ENCODE results near the gene MACF1.
A peak's percentile ranks its signal among the peaks of the same experiment; 100 is the strongest.

Gene MACF1

DNA sequence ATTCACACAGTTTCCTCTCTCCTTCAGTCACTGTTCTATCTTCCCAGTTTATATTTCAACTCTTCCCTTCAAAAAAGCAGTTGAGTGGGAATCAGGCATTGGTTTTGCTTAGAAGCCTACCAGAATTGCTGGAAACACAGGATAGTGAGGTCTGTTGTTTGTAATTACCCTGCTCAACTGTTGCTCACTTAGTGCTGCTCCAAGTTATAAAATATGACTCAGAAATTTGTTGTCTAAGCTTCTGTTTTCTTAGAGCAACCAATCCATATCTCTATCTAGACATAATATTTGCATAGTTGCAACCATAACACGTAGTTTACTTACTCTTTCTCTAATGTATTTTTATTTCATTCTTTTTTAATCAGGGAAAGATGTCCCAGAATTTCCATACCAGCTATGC is 87.9 kb downstream of the MACF1 start:
- no peak for DNase-seq (ENCODE audit: low read depth, low spot score)
- H3K27ac ChIP-seq, result peak overlapping the region; percentile 23

DNA sequence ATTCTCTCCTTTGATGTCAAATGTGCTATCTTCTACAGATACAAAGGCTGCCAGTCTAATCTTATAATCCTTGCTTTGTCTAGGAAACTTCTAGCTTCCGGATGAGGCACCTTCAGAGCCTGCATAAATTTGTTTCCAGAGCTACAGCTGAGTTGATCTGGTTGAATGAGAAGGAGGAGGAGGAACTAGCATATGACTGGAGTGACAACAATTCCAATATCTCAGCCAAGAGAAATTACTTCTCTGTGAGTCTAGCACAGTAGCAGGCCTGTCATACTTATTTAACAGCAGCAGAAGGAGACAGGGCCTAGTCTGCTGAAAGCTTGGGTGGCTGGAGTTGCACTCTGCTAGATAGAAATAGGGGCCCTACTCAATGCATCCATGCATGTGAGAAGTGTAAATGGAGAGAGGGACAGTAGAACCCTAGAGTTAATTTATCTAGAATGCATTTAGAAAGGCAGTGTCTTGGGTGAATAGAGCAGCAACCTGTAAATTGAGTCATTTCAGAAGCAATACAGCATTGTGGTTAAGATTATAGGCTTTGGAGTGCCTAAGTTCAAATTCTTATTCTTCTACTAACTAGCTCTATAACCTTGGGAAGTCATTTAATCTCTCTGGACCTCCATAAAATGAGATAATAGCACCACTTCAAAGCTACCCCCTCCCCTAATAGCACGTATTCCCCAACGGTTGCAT is 89.0 kb downstream of the MACF1 start:
- H3K27ac ChIP-seq, result peak overlapping the region; percentile 23
- no peak for DNase-seq (ENCODE audit: low read depth, low spot score)

DNA sequence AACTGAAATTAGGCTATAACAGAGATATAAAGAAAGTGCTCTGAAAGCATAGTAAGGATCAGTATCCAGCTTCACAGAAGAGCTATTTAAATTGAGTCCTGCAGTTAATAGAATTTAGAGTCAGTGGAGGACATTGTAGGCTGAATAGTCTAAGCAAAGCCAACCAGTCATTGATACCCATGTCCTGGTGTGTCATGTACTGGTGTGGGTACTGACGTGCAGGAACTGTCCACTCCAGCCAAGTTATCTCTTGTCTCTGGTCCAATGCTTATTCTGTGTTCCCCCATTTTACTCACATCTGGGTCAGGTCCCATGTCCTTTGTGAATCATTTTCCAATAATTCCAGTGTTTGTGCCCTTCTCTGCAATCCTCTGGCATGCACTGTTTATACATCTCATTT is 90.0 kb downstream of the MACF1 start:
- H3K27ac ChIP-seq, result peak overlapping the region; percentile 16
- no peak for DNase-seq (ENCODE audit: low read depth, low spot score)

DNA sequence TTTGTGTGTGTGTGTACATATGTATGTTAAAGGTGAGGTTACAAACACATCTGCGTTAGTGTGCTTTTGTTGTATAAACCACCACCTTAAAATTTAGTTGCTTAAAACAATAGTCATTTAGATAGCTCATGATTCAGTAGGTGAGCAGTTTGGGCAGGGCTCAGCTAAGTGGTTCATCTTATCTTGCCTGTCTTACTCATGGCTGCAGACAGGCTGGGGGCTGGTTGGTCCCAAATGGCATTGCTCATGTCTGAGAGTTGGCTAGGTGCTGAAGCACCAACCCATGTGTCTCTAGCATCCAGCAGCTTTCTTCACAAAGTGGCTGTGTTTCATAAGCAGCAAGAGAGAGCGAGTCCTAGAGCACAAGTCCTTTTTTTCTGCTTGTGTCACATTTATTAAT is 91.4 kb downstream of the MACF1 start:
- H3K27ac ChIP-seq, result peak overlapping the region; percentile 16
- DNase-seq (ENCODE audit: low read depth, low spot score), result peak; percentile 36

DNA sequence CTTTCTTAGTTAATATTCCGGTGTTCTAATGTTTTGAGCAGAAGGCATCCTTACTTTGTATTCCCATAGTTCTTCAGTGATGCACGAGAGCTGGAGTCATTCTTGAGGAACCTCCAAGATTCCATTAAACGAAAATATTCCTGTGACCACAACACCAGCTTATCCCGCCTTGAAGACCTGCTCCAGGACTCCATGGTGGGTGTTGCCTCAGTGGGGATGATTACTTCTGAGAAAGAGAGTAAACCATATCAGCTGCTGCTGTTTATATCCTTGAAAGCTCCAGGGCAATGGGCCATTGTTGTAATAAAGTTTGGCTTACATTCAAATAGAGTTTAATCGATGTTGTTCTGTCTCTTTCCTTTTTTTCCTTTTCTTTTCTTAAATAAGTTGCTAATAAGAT is 93.1 kb downstream of the MACF1 start:
- no peak for DNase-seq (ENCODE audit: low read depth, low spot score)
- no peak overlapping the region for H3K27ac ChIP-seq

DNA sequence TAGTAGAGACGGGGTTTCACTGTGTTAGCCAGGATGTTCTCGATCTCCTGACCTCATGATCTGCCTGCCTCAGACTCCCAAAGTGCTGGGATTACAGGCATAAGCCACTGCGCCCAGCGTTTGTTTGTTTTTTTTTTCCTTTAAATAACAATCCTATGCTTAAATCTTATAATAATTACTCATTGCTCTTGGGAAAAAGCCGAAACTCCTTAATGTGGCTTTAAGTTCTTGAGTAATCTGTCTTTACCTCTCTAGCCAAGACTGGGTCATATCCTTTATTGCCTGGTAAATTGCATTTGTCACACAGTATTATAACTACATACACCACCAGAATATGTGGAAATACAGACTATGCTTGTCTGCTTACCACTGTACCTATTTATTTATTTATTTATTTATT is 97.1 kb downstream of the MACF1 start:
- DNase-seq (ENCODE audit: low read depth, low spot score), result no peak

DNA sequence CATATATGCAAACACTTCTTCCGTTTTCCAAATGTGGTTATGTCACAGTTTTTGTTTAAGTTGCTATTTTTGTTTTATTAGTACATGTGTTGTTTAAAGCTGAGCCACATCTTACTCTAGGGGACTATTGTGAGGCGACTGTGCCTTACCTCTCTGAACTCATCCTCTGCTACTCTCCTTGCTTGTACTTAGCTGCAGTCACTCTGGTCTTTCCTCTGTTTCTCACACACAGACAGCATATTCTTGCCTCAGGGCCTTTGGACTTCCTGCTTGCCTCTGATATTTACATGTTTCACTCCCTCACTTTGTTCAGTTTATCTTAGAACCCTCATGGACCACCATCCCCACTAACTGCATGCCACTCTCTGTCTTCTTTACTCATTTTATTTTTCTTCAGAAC is 101.1 kb downstream of the MACF1 start:
- no peak for DNase-seq (ENCODE audit: low read depth, low spot score)
- H3K27ac ChIP-seq, result no peak overlapping the region

More for the DNA sequence above, 97.1 kb downstream of the MACF1 start:
- H3K27ac ChIP-seq, result no peak overlapping the region

DNA sequence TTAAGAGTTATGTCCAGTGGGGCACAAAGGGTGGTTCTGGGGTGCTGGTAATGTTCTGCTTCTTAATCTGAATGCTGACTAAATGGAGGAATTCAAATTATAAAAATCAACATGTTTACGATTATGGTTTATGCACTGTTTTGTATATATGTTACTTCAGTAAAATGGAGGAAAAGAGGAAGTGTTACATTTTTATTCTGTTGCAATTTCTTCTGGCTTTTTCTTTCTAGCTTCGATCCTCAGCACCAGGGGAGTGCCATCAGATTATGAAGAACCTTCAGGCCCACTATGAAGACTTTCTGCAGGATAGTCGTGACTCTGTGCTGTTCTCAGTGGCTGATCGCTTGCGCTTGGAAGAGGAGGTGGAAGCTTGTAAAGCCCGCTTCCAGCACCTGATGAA is 105.5 kb downstream of the MACF1 start:
- no peak for DNase-seq (ENCODE audit: low read depth, low spot score)
- H3K27ac ChIP-seq, result no peak overlapping the region

DNA sequence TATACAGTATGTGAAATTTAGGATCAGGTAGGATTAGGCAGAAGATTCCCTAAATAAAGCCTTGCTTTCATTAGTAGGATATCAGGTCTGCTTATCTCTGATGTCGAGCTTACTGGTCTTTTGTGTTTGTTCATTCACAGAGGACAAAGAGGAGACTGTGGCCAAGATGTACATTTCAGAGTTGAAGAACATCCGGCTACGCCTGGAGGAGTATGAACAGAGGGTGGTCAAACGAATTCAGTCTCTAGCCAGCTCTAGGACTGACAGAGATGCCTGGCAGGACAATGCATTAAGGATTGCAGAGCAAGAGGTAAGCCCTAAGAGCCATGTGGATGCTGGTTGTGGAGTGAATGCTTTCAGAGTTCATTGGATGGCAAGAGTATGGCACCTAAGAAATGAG is 106.2 kb downstream of the MACF1 start:
- DNase-seq (ENCODE audit: low read depth, low spot score), result no peak
- no peak overlapping the region for H3K27ac ChIP-seq

DNA sequence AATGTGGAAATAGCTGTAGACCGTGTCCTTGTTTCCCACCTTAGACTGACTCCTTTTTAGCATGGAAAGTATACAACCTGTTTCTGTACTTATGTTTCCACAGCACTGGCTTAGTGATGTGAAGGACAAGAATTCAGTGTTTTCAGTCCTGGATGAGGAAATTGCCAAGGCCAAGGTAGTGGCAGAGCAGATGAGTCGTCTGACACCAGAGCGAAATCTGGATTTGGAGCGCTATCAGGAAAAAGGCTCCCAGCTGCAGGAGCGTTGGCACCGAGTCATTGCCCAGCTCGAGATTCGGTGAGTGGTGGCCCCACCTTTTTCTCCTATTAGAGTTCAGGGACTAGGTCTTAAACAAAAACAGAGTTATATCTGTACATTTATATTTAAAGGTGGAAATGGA is 112.6 kb downstream of the MACF1 start:
- no peak for DNase-seq (ENCODE audit: low read depth, low spot score)
- no peak overlapping the region for H3K27ac ChIP-seq

DNA sequence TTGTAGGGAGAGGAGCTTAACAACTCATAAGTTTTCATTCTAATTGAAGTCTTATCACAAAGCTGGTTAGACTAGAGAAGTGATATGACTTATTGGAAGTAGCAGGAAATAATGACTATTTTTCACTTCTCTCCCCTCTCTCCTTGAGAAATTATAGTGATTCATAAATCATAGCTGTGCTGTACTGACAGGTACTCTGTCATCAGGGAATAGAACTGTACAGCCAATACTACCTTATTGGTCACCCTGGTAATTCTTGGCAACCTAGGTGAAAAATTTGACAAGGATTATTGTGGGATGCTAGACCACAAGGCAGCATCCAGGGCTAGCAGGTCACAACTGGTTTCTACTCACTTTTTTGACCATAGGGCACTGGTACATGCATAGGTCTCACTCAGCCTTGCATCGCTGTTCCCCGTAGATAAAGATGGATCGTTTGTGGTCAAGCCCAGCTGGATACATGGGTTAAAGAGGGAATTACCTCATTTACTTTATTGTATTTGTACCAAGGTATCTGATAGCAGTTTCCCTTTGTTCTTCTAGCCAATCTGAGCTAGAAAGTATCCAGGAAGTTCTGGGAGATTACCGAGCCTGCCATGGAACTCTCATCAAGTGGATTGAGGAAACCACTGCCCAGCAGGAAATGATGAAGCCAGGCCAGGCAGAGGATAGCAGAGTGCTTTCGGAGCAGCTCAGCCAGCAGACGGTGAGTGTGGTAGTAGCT is 113.6 kb downstream of the MACF1 start:
- no peak for DNase-seq (ENCODE audit: low read depth, low spot score)
- H3K27ac ChIP-seq, result no peak overlapping the region

DNA sequence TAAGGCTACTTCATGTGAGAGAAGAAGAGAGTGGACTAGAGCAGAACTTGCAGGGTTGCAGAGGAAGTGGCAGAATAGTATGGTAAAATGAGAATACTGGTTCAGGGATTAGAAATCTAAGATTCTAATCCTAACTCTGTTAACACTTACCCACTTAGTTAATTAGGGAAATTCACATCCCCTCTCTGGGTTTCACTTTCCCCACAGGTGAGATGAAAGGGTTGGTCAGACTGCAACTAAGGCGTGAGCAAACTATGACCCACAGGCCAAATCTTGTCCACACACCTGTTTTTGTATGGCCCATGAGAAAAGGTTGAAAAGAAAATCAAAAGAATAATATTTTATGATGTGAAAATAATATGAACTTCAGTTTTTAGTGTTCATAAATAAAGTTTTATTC is 117.5 kb downstream of the MACF1 start:
- DNase-seq (ENCODE audit: low read depth, low spot score), result no peak
- no peak overlapping the region for H3K27ac ChIP-seq

DNA sequence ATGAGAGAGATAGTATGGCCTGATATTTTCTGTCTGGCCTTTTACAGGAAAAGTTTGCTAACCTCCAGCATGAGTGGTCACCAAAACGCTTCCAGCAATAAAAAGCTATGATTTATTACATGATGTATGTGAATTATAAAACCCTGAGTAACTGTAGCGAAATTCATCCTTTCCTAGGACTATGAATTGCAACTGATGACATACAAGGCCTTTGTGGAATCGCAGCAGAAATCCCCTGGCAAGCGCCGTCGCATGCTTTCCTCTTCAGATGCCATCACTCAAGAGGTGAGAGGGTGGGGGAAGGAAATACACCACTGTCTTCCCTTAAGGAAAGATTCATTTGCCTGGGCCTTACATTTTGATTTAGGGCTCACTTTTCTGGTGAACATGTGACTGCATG is 117.9 kb downstream of the MACF1 start:
- no peak for DNase-seq (ENCODE audit: low read depth, low spot score)
- H3K27ac ChIP-seq, result no peak overlapping the region

DNA sequence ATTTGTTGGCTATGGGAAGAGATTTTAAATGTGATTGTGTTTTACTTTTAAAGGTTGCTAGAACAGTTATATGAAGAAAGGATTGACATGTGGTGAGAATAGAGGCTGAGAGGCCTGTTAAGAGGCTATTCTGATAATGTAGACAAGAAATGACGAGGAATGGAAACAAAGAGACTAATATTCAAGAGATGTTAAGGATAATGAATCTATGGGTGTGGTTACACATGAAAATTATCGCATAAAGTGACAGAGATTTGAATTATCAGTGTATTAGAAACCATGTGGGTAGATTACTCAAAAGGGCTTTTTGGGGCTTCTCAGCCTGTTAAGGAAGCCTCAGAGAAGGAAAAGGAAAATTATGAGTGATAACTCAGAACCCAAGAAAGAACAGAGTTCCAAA is 120.4 kb downstream of the MACF1 start:
- no peak for DNase-seq (ENCODE audit: low read depth, low spot score)

DNA sequence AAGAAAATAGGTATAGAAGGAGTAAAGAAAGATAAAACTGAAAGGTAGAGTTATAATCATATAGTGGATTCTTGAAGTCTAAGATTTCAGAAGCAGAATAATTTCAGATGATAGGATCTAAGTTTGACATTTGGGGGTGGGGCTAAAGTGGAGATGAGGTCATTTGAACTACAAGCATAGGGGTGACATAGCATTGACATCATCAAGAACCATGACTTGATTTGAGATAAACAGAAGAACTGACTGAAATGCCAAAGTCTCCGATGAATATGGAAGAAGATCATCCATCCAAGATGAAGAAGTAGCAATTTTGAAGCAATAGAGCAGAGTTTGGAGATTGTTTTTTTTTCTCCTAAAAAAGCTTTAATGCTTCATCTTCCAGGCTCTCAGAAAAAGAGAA is 122.3 kb downstream of the MACF1 start:
- no peak for DNase-seq (ENCODE audit: low read depth, low spot score)
- no peak overlapping the region for H3K27ac ChIP-seq

More for the DNA sequence above, 120.4 kb downstream of the MACF1 start:
- H3K27ac ChIP-seq, result no peak overlapping the region

DNA sequence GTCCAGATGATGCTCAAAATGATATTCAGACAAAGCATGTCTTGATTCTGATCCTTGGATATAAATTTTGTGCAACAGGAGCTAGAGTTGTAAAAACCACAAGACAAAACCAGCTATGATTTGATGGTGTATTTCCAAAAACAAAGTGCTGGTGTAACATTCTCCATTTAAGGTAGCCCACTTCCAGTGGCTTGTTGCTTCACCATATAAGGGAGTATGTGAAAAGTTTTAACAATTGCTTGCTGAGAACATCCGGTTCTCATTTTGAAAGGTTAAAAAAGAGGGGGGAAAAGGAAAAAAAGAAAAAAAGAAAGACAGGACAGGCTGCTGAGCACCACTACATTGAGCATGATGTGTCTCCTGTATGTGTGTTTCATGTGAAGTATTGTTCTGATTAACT is 123.6 kb downstream of the MACF1 start:
- DNase-seq (ENCODE audit: low read depth, low spot score), result no peak
- no peak overlapping the region for H3K27ac ChIP-seq

DNA sequence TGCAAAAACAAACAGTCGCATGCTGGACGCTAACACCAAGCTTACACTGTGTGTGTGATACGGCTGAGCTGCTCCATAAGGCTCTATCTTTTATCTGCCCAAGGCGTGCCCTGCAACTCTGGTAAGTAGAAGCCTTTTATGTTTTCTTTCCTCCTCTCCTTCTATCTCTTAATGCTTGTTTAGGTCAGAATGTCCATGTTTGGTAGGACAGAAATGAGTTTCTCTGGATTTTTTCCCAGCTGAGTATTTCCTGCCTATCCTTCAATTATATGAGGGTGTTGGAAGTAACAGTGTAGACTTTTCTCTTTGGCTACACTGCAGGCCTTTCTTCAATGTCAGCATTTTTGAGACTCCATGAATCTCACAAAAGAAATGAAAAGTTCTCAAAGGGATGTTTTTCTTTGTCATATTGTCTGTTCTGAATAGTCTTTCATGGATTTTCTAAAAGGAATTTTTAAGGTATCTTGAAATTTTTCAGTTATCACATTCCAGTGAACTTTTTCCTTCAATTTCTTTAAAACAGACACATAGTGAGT is 124.2 kb downstream of the MACF1 start:
- no peak overlapping the region for H3K27ac ChIP-seq
- DNase-seq (ENCODE audit: low read depth, low spot score), result no peak

DNA sequence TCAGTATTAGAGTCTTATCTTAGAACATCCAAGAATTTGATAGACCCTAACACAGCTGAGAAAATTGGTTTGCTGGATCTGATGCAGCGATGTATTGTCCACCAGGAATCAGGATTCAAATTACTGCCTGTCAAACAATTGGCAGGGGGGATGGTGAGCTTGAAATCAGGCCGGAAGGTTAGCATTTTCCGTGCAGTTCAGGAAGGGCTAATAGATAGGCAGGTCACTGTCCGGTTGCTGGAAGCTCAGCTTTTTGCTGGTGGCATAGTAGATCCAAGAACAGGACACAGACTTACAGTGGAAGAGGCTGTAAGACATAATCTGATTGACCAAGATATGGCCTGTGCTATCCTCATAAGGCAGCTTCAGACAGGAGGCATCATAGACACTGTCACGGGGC is 127.2 kb downstream of the MACF1 start:
- no peak overlapping the region for H3K27ac ChIP-seq
- DNase-seq (ENCODE audit: low read depth, low spot score), result no peak

DNA sequence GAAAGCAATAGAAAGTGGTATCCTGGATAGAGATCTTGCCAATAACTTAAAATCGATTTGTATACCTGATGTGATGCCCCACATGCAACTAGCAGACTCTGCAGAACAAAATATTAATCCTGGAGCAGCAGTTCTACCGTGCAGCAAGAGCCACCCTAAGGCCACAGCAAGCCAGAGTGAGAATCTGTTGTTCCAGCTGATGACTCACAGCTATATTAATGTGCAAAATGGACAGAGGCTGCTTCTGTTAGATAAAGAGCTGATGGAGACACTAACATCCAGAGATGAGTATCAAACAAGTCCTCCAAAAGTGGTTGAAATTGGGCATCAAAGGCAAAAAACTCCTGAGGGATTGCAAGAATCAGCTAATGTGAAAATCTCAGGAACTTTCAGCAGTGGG is 127.8 kb downstream of the MACF1 start:
- DNase-seq (ENCODE audit: low read depth, low spot score), result no peak

DNA sequence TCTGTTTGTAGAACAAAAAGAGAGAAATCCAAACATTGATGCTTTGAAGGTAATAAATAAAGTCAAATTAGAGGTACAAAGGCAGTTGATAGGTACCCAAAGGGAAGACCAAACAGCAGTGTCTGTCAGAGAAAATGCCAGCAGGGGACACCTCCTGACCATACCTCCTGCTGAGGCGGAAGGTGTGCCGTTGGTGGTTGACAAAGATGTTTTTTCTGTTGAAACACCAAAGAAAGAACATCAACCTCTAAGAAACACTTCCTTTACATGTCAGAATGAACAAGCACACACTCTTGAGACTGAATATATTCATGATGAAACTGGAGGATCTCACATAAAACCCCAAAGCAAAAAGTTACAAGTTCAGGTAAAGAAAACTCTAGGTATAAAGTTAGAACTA is 128.3 kb downstream of the MACF1 start:
- DNase-seq (ENCODE audit: low read depth, low spot score), result no peak
- H3K27ac ChIP-seq, result no peak overlapping the region

More for the DNA sequence above, 127.8 kb downstream of the MACF1 start:
- H3K27ac ChIP-seq, result no peak overlapping the region

DNA sequence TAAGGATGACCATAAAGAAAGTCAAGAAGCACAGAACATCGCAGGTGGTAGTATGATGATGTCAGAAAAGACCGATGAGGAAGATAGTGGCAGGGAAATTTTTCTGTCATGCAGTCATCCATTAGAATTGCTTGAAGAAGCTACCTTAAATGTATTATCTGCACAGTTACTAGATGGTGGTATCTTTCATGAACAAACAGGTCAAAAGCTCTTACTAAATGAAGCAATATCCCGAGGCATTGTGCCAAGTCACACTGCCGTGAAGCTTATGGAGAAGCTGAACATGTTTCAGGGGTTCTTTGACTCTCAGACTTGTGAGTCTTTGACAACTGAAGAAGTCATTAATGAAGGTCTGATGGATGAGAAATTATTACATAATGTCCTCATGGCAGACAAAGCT is 128.8 kb downstream of the MACF1 start:
- no peak overlapping the region for H3K27ac ChIP-seq
- DNase-seq (ENCODE audit: low read depth, low spot score), result no peak

DNA sequence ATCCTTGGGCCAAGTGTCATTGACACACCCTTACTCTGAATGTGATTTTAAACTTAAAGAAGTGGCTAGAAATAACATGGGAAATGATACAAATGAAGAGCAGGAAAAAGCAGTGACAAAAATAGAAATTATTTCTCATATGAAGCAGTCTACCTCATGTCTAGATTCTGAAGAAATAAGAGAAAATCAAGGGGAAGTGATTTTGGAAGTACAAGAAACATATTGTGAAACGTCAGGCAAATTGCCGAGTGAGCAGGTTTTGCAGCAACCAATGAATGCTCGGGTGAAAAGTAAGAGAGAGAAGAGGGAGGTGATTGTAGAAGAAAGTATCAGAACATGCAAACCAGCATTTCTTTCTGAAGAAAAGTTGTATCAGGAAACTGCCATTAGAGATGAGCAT is 130.7 kb downstream of the MACF1 start:
- no peak overlapping the region for H3K27ac ChIP-seq
- no peak for DNase-seq (ENCODE audit: low read depth, low spot score)
